A549 (cell line): ENCODE data around the gene AADACL3.

Source experiments
- POLR2A ChIP-seq: IDR thresholded peaks from 2 replicates; pipeline ENCODE4 v1.6.1; 2012; ENCODE audit warnings: mild to moderate bottlenecking, low read length
- POLR2AphosphoS2 ChIP-seq: conservative IDR thresholded peaks from 2 replicates; pipeline ENCODE4 v1.6.1; 2012; ENCODE audit warnings: low read length, improper control_type of control experiment, inconsistent platforms
- RAD21 ChIP-seq, 2 experiments: fragments of >200 bp in 1 of 2; sonication (Bioruptor Twin) in 1 of 2; formaldehyde crosslinking in 1 of 2; IDR thresholded peaks in 1 of 2; conservative IDR thresholded peaks in 1 of 2; 2 replicates in 1 of 2; 3 replicates in 1 of 2; pipeline ENCODE4 v1.6.1; 2012 to 2018; ENCODE audit warnings: inconsistent platforms in 1 of 2

DNA sequence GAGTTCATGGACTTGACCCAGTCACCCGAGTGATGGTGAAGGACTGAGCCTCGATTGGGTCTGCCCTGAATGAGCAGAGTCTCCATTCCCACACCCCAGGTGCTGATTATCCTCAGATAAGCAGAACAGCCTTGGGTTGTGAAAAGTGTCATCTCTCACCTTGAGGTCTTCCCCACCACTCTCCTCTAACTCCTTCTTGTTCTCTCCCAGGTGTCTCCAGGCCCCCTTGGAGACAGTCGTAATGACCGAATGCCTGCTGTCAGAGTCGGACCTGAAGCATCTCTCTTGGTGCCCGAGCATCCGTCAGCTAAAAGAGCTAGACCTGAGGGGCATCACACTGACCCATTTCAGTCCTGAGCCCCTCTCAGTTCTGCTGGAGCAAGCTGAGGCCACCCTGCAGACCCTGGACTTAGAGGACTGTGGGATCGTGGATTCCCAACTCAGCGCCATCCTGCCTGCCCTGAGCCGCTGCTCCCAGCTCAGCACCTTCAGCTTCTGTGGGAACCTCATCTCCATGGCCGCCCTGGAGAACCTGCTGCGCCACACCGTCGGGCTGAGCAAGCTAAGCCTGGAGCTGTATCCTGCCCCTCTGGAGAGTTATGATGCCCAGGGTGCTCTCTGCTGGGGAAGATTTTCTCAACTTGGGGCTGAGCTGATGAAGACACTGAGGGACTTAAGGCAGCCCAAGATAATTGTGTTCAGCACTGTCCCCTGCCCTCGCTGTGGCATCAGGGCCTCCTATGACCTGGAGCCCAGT, 61.1 kb downstream of the AADACL3 start:
- TF ChIP-seq RAD21 (conservative IDR thresholded peaks at IDR 0.05 in 1 of 2, IDR thresholded peaks at IDR 0.05 in 1 of 2): no peak
- no peak for TF ChIP-seq POLR2A
- TF ChIP-seq POLR2AphosphoS2: no peak
